Measurements from ENCODE around the gene USP10.

The USP10 gene

DNA sequence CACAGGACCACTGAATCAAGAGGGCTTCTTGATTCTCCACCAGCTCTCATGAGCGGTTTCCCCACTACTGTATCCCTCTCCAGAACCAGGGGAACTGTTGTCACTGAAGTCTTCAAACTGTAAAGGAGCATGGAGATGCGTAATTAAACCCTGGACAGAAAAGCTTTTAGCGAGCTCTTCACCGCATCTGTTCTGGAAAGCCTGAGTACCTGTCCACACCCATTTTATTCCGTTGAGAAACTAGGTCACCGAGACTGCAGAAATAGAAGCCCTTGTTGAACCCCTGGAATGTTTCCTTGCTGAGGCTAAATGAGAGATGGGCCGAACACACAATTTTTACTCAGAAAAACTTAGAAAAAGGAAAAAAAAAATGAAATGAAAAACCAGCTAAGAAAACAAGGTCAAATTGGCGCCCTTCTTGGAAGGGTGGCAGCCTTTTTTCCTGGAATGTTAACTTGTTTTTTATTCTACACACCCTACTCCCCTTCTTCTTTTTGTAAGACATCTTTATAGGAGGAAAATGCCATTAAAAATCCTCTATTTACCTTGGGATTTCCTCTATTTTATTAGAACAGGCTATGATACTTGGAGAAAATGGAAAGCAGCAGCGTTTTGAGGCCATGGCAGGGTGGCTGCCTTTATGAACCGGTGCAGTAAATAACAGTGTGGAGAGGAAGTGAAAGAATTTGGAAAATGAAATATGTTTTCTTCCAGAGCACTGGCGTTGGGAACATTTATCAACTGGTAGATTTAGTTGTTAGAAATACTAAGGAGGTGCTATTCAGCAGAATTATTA is 67.4 kb downstream of the USP10 start:
- H3K27ac ChIP-seq (ENCODE audit: poor library complexity, severe bottlenecking), result no peak overlapping the region
- H3K27me3 ChIP-seq (ENCODE audit: insufficient read depth, poor library complexity, severe bottlenecking), result no peaks in the 10 kb centered on the region
- H3K4me3 ChIP-seq (ENCODE audit: severe bottlenecking), result no peak overlapping the region
- peaks cover 95% of the 10 kb centered on the region for H3K36me3 ChIP-seq (ENCODE audit: low read depth)
- TF ChIP-seq, protein P1, sequence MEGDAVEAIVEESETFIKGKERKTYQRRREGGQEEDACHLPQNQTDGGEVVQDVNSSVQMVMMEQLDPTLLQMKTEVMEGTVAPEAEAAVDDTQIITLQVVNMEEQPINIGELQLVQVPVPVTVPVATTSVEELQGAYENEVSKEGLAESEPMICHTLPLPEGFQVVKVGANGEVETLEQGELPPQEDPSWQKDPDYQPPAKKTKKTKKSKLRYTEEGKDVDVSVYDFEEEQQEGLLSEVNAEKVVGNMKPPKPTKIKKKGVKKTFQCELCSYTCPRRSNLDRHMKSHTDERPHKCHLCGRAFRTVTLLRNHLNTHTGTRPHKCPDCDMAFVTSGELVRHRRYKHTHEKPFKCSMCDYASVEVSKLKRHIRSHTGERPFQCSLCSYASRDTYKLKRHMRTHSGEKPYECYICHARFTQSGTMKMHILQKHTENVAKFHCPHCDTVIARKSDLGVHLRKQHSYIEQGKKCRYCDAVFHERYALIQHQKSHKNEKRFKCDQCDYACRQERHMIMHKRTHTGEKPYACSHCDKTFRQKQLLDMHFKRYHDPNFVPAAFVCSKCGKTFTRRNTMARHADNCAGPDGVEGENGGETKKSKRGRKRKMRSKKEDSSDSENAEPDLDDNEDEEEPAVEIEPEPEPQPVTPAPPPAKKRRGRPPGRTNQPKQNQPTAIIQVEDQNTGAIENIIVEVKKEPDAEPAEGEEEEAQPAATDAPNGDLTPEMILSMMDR (IDR thresholded peaks at IDR 0.05; ENCODE audit: poor library complexity, severe bottlenecking), result no peak
- no peaks in the 10 kb centered on the region for H3K4me1 ChIP-seq (ENCODE audit: insufficient read depth, poor library complexity, severe bottlenecking)
- ATAC-seq (ENCODE audit: low read depth) (no peak), DNase-seq (ENCODE audit: low spot score) (no peak)
- H3K9me3 ChIP-seq (ENCODE audit: severe bottlenecking), result no peaks in the 10 kb centered on the region

DNA sequence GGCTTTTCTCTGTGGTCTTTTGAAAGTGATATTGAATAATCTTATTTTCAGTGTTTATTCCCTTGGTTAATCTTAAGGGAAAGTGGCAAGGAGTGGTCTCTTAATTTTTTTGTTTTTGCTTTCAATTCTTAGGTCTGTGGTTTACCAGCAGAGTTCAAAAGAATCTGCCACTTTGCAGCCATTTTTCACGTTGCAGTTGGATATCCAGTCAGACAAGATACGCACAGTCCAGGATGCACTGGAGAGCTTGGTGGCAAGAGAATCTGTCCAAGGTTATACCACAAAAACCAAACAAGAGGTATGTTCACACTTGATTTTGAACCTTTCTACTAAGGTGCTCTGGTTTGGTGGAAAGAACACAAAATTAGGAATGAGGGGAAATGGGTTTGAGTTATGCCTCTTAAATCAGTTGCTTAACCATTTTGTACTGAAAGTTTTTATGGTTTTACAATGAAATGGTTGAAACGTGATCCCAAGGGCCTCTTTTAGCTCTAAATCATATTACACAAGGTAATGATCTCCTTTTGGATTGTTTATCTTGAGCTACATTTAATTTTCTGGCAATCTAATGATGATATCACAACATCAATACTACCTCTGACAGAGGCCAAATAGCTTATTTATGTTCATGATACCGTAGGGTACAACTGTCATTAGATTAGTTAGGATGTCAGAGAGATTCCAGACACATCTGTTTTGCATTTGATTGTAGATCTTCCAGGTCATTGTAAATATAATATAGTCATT is 68.4 kb downstream of the USP10 start:
- Histone ChIP-seq H3K4me3 (ENCODE audit: severe bottlenecking) (no peak overlapping the region), H3K36me3 (ENCODE audit: low read depth) (peaks cover 95% of the 10 kb centered on the region), H3K9me3 (ENCODE audit: severe bottlenecking) (no peaks in the 10 kb centered on the region), H3K27ac (ENCODE audit: poor library complexity, severe bottlenecking) (no peak overlapping the region), H3K4me1 (ENCODE audit: insufficient read depth, poor library complexity, severe bottlenecking) (no peaks in the 10 kb centered on the region), H3K27me3 (ENCODE audit: insufficient read depth, poor library complexity, severe bottlenecking) (no peaks in the 10 kb centered on the region)
- TF ChIP-seq, protein P1 (IDR thresholded peaks at IDR 0.05; ENCODE audit: poor library complexity, severe bottlenecking), result no peak
- ATAC-seq (ENCODE audit: low read depth) (no peak), DNase-seq (ENCODE audit: low spot score) (no peak)

DNA sequence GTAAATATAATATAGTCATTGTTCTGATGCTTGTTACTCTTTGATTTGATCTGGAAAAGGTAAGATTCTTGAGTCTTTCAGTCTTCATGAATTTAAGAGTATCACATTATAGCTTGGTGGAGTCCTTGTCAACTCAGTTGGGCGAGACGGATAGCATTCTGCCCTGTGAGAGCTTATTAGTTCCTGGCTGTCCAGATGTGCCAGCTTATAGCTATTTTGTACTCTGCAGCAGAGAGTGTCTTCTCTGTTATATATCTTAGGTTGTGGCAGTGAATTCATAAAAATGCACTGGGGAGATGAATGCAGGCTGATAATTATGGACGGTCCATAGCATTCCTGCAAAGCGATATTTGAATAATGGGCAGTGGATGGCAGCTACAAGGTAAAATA is 69.0 kb downstream of the USP10 start:
- peaks cover 95% of the 10 kb centered on the region for H3K36me3 ChIP-seq (ENCODE audit: low read depth)

DNA sequence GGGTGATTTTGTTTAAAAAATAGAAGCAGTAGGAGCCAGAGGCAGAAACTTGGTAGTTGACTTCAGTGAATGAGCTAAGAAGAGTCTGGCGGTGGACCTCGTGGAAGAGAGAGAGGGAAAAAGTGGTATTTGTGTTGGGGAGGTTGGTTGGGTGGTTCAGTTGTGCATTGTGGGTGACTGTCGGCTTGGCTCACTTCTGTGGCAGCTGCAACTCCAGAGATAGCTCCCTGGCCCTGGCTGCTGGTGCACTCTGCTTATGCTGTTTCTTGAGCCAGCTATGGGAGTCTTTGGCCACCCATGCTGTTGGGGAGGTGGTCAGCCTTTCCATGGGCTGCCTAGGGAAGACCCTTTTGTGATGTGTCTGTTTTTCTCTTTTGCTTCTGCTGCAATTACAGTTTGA is 69.6 kb downstream of the USP10 start:
- H3K36me3 ChIP-seq (ENCODE audit: low read depth), result peaks cover 92% of the 10 kb centered on the region
- no peak for ATAC-seq (ENCODE audit: low read depth)
- TF ChIP-seq, protein P1 (IDR thresholded peaks at IDR 0.05; ENCODE audit: poor library complexity, severe bottlenecking), result no peak

More for the DNA sequence above, 69.0 kb downstream of the USP10 start:
- DNase-seq (ENCODE audit: low spot score), result no peak
- Histone ChIP-seq H3K9me3 (ENCODE audit: severe bottlenecking) (no peaks in the 10 kb centered on the region), H3K4me1 (ENCODE audit: insufficient read depth, poor library complexity, severe bottlenecking) (no peaks in the 10 kb centered on the region), H3K4me3 (ENCODE audit: severe bottlenecking) (no peak overlapping the region), H3K27me3 (ENCODE audit: insufficient read depth, poor library complexity, severe bottlenecking) (no peaks in the 10 kb centered on the region), H3K27ac (ENCODE audit: poor library complexity, severe bottlenecking) (no peak overlapping the region)
- ATAC-seq (ENCODE audit: low read depth), result no peak
- TF ChIP-seq, protein P1 (IDR thresholded peaks at IDR 0.05; ENCODE audit: poor library complexity, severe bottlenecking), result no peak

More for the DNA sequence above, 69.6 kb downstream of the USP10 start:
- no peak for DNase-seq (ENCODE audit: low spot score)
- Histone ChIP-seq H3K27me3 (ENCODE audit: insufficient read depth, poor library complexity, severe bottlenecking) (no peaks in the 10 kb centered on the region), H3K4me1 (ENCODE audit: insufficient read depth, poor library complexity, severe bottlenecking) (no peaks in the 10 kb centered on the region), H3K27ac (ENCODE audit: poor library complexity, severe bottlenecking) (no peak overlapping the region), H3K4me3 (ENCODE audit: severe bottlenecking) (no peak overlapping the region), H3K9me3 (ENCODE audit: severe bottlenecking) (no peaks in the 10 kb centered on the region)
